Right forelimb (tissue), 1 donor: ENCODE results near the gene DPYSL3.

Experiments
- DNase-seq: peaks from one replicate; pipeline ENCODE4 v3.0.0-alpha.2; 2018

The DPYSL3 gene

GRCh38 chr5:147360816-147361215, 149.1 kb downstream of the DPYSL3 start:
- DNase-seq, result no peak

GRCh38 chr5:147359581-147359980, 150.3 kb downstream of the DPYSL3 start:
- no peak for DNase-seq

DNA sequence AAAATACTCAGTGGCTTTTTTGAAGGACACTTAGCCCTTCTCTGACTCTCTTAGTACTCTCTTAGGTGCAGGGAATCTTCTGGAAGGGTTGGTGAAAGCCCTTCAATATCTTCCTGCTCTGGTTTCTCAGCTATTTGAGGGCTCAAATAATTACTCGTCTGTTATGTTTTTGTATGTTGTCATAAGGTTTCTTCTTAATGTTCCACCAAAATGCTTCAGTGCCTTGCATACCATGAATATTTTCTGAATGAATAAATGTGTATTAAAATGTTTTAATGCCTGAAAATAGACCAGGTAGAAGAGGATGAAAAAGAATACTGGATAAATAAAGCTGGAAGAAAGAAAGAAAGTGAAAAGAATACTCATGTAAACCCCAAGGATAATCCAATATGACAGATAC, 150.8 kb downstream of the DPYSL3 start:
- DNase-seq, result no peak

- no peak for DNase-seq
Observed at GRCh38 chr5:147349241-147349640, 160.6 kb downstream of the DPYSL3 start.

GRCh38 chr5:147348451-147348850, 161.4 kb downstream of the DPYSL3 start:
- DNase-seq, result no peak

GRCh38 chr5:147348046-147348445, 161.8 kb downstream of the DPYSL3 start:
- DNase-seq, result no peak

DNA sequence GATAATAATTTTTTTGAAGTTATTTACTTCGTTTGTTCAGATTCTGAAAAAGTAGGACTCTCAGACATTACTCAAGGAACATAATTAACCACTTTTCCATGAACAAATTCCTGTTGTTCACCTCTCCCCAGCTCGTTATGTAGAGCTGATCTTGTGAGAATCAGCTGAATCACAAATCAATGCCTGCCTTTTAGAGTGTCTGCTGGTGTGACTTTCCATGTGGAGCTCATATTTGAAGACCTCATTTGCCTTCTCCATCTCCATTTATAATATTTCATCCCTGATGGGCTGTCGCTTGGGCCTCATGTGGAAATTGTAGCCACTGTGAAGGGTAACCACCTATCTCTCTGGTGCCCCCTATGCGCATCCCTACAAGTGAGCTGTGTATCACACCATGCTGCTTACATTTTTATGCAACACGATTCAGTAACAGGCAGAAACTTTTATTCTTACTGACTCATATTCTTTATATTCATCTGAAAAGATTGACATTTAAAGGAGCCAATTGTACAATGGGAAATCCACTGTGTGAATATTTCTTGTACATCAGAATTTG, 163.8 kb downstream of the DPYSL3 start:
- no peak for DNase-seq

DNA sequence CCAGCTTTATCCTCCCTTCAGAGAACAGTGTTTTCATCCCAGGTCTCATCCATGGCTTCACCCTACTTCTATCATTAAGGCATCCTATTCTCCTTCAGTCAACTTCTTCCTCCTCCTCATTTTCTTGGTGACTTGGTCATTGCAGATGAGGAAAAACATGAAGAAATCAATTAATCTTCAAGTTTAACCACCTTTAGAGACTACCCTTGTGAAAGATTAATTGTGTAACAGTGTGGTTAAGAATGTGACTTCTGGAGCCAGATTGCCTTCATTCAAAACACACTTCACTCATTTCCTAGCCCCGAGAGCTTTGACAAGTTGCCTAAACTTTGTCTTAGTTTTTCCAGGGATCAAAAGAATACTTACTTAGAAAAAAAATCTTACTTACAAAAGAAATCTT, 165.0 kb downstream of the DPYSL3 start:
- DNase-seq, result no peak

DNA sequence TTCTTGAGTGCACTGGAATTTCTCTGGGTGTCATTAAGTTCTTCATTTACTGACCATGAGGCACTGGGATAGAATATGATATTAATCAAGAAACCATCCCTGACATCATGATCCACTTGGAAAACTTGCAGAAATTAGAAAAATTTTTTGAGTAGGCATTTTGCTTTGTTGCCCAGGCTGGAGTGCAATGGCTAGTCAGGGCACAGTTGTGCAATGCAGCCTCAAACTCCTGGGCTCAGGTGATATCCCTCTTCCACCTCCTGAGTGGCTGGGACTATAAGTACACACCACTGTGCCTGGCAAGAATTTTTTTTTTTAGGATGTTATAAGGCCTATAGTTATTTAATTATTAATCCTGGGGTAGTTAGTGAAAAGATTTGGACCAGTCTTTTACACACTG, 168.5 kb downstream of the DPYSL3 start:
- no peak for DNase-seq

- no peak for DNase-seq
Observed at GRCh38 chr5:147340941-147341340, 168.9 kb downstream of the DPYSL3 start.
